22Rv1 (cell line): Measurements from ENCODE around the gene SLC7A1.

ENCODE experiments used
- CTCF ChIP-seq: fragments of 450-650 bp; IDR thresholded peaks from 2 replicates; pipeline ENCODE4 v1.5.1; 2017; ENCODE audit warnings: mild to moderate bottlenecking
- ZFX ChIP-seq: fragments of 450-650 bp; IDR thresholded peaks from 2 replicates; pipeline ENCODE4 v1.6.1; 2017; ENCODE audit warnings: antibody characterized with exemption, borderline replicate concordance

GRCh38 chr13:29536853-29537252 lies 58.6 kb downstream of the SLC7A1 start:
- TF ChIP-seq CTCF (no peak), ZFX (no peak)
